Eye (tissue), 1 donor: ENCODE measurements around the gene NOL9.
A peak's percentile ranks its signal among the peaks of the same experiment; 100 is the strongest.

Experiments used
- DNase-seq: peaks from one replicate; pipeline ENCODE4 v3.0.0-alpha.2; 2015

NOL9 gene

DNA sequence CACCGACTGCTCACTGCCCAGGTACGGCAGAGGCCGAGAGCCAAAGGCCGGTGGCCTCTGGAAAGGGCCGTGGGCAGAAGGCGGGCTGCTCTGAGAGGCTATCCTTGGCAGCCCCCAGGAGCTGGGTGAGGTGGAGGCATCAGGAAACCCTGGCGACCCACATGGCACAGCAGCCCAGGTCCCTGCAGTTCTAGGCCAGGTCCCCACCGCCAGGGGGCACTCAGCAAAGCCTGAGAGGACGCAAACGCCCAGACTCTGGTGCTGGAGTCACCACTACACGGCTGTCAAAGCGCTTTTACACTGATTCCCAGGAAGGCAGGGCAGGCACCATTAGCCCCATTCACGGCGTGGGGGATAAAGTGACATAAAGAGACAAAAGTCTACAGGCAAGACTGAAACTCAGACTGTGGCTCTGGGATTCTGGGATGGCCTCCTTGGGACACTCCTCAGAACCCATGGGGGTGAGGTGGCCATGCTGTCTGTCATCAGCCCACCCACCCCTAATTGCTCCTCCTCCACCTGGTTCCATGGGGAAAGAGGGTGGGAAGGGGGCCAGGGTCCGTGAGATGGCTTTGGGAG lies 67.8 kb downstream of the NOL9 start:
- DNase-seq = peak; percentile 95

DNA sequence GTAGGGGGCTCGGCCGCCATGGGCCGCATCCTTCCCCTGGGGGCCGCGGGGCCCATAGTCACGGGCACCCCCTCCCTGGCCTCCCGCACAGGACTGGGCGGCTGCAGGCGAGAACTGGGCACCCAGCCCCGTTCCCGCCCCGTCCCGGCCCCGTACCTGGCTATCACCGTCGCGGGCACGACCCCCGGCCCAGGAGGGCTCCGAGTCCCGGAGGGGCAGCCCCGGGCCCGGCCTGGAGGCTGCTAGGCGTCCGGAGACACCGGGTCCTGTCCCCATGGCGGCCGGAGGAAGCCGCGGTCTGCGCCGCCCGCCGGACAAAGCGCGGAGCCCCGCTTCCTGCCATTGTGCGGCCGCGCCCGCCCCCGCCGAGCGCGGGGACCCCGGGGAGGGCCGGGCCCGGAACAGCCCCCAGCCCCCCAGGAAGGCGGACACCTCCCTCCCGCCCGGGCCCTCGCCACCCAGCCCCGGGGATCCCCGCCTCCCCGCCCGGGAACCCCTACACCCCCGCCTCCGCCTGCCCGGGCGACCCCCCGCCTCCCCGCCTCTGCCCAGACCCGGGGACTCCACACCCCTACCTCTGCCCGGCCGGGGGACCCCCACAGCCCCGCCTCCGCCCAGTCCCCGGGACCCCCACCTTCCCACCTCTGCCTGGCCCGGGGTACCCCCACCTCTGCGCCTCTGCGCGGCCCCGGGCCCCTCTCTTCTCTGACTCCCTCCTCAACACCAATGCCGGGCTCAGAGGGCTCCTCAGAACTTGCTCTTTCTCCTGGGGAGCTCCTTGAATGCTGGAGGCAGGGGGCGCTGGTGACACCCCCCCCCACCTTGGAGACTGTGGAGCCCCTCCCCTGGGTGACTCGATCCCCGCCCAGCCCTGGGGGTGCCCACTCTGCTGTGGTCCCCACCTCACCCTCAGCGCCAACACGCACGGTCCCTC lies 68.9 kb downstream of the NOL9 start:
- DNase-seq = peak; percentile 40

DNA sequence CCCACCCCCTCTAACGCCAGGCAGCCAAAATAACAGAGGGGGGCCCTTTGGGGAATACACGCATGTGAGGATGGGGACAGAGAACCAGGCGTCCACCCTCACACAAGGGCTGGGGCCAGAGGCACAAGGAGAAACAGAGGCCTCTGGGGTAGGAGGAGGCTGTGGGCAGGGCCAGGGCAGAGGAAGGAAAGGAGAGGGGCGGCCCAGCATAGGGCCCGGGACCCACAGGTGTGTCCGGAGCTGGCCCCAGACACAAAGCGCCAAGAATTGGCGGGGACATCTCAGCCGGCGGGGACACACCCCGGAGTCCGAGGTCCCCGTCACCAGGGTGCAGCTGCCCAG lies 69.5 kb downstream of the NOL9 start:
- no peak for DNase-seq

DNA sequence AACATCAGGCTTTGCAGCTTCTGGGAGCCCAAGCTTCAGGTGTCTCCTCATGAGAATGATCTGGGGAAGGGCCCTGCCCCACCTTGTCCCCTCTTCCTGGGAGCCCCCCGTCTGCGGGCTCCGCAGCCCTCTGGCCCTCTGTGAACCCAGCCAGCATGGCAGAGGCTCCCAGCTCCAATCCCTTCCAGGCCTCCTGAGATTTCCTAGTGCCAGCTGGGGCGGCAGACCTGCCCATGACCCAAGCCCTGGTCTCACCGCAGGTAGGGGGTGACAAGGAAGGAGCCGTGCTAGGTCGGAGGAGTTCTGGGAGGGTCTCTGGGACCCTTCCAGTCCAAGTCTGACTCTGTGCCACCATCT lies 70.6 kb downstream of the NOL9 start:
- DNase-seq = no peak

DNA sequence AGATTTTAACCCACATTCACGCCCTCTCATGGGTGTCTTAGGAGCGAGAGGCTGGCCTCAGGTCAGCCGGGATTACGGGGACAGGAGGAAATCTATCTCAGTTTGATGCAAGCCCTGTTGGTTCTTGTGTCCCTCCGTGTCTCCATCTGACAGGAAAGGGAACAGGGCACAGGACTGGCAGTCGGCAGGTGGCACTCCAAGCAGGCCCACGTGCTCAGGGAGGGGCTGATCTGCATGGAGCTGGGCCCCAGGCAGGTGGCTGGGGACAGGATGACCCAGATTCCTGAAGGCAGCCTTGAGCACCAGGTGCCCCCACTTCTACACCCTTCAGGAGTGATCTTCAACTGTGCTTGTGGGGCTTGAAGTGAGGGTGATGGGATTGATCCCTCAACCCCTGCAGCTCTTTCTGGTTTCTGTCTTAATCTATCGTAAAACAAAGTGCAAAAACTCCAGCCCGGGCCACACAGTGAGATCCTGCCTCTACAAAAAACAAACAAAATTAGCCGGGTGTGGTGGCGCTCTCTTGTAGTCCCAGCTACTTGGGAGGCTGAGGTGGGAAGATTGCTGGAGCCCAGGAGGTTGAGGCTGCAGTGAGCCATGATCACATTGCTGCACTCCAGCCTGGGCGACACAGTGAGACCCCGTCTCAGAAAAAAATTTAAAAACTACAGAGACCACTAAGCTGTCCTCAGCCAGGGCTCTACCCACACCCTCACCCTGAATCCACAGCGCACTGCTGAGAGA lies 71.1 kb downstream of the NOL9 start:
- DNase-seq = no peak

DNA sequence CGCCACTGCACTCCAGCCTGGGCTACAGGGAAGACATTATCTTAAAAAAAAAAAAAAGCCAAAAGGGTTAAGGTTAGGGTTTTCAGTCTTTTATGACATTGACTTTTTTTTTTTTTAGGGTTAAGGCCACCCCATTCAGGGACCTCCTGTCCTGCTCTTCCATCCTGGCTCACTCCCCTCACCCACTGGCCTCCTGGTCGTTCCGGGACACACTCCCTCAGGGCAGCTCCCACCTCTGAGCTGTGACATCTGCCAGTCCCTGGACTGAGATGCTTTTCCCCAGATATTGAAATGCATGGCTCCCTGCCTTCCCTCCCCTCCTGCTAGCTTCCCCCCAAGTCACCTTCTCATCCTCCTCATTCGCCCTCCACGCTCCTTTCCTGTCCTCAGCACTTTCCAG lies 72.5 kb downstream of the NOL9 start:
- DNase-seq = no peak

DNA sequence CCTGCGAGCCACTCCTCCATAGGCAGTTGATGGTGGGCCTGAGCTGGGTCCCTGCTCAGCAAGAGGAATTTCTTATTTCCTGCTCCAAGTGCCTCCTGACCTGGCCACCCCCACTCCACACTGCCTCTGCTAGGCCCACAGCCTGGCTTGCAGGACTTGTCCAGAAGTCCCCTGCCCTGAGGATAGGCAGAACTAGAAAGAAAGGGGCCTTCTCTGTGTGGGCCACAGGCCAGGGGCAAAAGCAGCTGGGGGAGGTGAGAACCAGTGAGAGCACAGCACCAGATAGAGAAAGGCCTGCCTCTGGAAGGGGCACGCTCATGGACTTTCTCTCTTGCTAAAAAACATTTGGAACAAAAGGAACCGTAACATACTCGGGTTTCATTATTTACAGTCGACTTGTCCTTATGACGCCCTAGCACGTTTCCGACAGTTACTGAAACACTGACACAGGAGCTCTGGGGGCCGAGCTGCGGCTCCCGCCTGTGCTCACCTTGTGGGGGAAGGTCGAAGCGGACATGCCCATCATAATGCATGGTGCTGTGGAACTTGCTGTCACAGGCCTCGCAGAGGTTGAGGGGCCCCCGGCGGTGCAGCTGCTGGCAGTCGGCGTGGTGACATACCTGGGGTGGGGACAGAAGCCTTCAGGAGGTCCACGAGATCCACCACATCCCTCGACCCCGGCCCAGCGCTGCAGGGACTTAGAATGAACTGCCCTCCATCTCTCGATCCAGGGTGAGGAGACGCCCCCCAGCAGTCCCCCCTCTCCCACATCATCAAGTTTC lies 77.1 kb downstream of the NOL9 start:
- no peak for DNase-seq

DNA sequence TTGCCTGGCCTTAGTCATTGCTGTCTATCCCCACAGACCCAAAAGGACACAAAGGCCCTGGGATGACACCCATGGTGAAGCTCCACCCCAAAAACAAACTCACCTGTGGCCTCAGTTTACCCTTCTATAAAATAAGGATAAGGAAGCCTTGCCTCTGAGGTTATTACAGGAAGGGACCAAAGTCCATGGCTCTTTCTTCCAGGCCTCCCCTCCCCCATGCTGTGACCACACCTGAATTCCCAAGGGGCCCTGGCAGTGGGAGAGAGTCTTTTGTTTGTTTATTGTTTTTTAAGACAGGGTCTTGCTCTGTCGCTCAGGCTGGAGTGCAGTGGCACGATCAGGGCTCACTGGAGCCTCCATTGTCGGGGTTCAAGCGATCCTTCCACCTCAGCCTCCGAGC lies 77.8 kb downstream of the NOL9 start:
- no peak for DNase-seq

DNA sequence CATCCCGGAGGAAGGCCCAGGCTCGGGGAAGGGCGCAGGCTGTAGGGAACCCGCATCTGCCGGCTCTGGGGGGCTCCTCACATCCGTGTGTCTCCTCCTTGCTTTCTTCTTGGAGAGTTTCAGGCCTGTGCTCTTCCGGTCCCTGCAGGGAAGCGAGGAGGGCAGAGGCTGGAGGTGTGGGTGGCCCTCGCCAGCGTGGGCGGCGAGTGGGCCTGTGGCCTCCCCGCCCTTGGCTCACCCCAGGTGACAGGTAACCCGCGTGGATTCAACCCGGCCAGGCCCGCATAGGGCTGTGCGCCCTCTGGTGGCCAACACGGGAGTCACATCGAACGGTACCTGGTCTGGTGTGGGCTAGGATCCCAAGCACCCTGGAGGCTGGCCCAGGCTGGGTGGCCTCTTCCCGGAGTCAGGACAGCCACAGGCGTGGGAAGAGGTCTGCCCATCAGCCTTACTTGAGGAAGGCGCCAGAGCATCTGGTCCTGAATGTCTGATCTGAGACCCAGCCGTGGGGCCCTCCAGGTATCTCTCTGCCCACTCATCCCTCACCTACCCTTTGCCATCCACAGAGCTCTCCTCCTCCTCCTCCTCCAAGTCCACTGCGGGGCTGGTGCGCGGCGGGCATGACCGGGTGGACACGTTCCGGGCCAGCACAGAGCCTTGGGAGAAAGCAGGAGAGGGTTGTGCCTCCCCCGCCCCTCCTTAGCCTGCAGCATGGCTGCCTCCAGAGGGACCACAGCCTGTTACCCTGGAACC lies 78.8 kb downstream of the NOL9 start:
- DNase-seq = peak; percentile 75

DNA sequence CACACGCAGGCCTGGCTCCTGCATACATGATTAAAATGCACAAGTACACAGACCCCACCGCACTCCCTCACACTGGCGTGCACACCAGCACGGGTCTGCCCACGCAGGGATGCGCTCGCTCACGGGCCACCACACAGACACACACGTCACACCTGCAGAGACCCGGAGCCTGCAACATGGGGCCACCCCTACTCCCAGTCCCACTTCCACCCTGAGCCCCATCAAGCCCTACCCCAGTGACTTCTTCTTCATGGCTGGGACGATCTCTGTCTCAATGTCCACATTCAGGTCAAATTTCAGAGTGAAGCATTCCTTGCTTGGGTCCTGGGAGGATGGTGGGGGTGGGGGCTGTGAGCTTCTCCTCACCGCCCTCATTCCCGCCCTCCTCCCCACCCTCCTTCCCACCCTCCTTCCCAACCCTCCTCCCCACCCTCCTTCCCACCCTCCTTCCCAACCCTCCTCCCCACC lies 79.5 kb downstream of the NOL9 start:
- DNase-seq = no peak

DNA sequence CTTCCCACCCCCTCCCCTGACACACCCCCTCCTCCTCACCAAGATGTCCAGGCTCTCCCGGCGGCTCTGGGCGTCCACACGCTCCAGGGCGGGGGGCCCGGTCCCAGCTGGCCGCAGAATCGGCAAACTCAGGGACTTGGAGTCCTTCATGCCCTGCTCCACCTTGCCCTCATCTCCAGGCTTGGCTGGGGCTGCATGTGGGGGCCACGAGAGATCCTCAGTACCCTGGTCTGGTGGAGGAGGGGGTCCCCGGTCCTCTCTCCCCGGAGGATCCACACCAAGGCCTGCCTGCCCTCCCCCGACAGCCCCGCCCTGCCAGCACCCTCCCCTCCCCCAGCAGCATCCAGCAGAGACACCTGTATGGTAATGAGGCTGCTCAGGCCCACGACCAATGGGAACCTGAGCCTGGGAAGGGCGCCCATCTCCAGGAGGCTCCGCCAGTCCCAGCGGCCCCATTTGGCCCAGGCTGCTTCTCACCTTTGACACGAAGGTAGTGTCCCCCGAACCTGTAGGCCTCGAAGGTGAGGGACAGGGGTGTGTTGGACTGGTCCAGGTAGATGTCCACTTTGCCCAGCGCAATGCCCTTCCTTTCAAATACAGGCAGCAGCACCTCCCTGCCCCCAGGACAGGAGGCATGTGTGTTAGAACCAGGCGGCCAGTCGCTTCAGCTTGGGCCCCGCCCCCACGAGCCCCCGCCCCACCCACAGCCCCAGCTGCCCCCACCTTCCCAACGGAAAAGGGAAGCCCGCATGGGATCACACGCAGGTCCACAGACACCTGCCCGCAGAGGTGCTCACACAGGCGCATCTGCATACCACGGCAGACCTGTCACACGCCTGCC lies 80.1 kb downstream of the NOL9 start:
- no peak for DNase-seq

DNA sequence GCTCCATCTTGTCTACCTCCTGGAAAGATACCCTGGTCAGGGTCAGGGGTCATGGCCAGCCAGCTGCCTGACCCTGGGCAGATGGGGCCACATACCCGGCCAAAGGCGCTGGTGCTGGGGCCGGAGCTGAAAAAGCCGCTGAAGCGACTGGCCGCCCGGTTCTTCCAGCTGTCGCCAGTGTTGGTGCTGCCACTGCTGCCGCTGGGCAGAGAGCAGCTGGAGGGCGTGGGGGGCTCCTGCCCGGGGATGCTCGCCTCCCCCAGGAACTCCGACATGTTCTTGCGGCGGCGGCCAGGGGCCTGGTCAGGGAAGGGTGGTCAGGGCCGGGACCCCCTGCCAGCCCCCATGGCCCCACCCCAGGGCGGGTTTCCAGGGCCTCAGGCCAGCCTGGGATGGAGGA lies 81.2 kb downstream of the NOL9 start:
- DNase-seq = no peak

DNA sequence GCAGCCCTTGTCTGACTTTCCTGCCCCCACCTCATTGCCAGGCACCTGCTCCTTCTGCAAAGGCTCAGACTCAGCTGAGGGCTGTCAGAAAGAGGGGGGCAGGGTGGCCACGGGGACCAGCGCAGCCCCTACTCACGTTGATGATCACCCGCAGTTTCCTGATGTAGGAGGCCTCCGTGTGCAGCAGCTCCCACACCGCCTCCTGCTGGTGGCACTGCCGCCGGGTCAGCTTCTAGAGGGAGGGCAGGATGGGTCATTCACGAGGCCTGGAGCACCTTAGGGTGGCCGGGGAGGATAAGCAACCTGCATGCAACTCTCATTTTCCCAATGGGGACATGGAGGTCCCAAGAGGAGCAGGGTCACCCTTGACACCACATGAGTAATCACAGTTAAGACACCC lies 81.9 kb downstream of the NOL9 start:
- DNase-seq = no peak

DNA sequence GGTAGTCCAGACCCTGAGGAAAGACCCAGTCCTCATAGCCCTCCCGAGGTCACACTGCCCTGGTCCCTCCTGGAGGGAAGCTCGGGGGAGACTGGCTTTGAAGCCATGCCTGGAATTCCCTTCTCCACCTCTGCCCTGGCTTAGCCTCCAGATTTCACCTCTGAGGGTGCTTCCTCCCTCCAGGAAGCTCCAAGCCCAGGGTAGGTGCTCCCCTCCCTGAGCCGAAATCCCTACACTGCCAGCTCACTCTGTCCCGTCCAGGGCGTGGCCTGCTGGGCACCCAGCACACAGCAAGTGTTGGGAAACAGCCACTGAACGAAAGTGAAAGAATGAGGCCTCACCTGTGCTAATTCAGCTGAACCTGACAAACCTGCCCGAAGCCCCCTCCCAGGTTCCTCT lies 82.3 kb downstream of the NOL9 start:
- DNase-seq = no peak
